Measurements from ENCODE around the gene PPFIA1.

DNA sequence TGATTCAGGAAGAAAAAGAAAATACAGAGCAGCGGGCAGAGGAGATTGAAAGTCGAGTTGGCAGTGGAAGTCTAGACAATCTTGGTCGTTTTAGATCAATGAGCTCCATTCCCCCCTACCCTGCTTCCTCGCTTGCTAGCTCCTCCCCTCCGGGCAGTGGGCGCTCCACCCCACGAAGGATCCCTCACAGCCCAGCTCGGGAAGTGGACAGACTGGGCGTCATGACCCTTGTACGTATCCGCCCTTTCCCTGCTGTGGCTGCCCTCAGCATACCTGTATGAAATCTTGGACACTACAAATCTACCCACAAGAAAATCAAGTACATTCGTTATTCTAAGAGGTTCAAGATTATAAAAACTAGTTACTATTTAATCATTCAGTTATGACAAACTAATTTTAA is 77.7 kb downstream of the PPFIA1 start:
- TF ChIP-seq, protein P1, sequence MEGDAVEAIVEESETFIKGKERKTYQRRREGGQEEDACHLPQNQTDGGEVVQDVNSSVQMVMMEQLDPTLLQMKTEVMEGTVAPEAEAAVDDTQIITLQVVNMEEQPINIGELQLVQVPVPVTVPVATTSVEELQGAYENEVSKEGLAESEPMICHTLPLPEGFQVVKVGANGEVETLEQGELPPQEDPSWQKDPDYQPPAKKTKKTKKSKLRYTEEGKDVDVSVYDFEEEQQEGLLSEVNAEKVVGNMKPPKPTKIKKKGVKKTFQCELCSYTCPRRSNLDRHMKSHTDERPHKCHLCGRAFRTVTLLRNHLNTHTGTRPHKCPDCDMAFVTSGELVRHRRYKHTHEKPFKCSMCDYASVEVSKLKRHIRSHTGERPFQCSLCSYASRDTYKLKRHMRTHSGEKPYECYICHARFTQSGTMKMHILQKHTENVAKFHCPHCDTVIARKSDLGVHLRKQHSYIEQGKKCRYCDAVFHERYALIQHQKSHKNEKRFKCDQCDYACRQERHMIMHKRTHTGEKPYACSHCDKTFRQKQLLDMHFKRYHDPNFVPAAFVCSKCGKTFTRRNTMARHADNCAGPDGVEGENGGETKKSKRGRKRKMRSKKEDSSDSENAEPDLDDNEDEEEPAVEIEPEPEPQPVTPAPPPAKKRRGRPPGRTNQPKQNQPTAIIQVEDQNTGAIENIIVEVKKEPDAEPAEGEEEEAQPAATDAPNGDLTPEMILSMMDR (IDR thresholded peaks at IDR 0.05; ENCODE audit: poor library complexity), result no peak
- TF ChIP-seq EZH2 (IDR thresholded peaks at IDR 0.05; ENCODE audit: borderline replicate concordance), result no peak
- TF ChIP-seq EZH2phosphoT487 (IDR thresholded peaks at IDR 0.05; ENCODE audit: low read depth, severe bottlenecking, unreplicated experiment), result no peak

All from hepatocyte (in vitro differentiated cells).